Activated naive CD8-positive, alpha-beta T cell treated with anti-CD3 and anti-CD28 coated beads, Interleukin-2, amount 50 U/mL, for 24 hours (primary cell): ENCODE data around the gene SLC16A11.
A peak's percentile ranks its signal among the peaks of the same experiment; 100 is the strongest.
"Not testable (repeated sequence)": the region's sequence is repeated elsewhere in the genome, so short reads cannot be mapped to it uniquely, and the experiment has no call there.

Source experiments
- ATAC-seq: fragments of 150-1000 bp; cut with Tn5 transposase; one replicate; pipeline ENCODE4 v1.10.0; 2021
- DNase-seq: peaks from one replicate; pipeline ENCODE4 v3.0.0; 2021
- H3K27ac Mint-ChIP-seq: one replicate; pipeline ENCODE4 v1.8.0; 2021; ENCODE audit warnings: mild to moderate bottlenecking, mixed read lengths
- H3K27me3 Mint-ChIP-seq: one replicate; pipeline ENCODE4 v1.8.0; 2021; ENCODE audit warnings: mixed read lengths
- H3K36me3 Mint-ChIP-seq: one replicate; pipeline ENCODE4 v1.8.0; 2021; ENCODE audit warnings: low read depth, mixed read lengths
- H3K4me1 Mint-ChIP-seq: one replicate; pipeline ENCODE4 v1.8.0; 2021; ENCODE audit warnings: mixed read lengths
- H3K4me3 Mint-ChIP-seq: one replicate; pipeline ENCODE4 v1.8.0; 2021; ENCODE audit warnings: mild to moderate bottlenecking, moderate library complexity, mixed read lengths
- H3K9me3 Mint-ChIP-seq: one replicate; pipeline ENCODE4 v1.8.0; 2021; ENCODE audit warnings: mixed read lengths

The SLC16A11 gene

GRCh38 chr17:7043497-7044198 is at the start of gene SLC16A11:
TSS of gene SLC16A11 (minus strand) at chr17:7044092. CDS start at chr17:7043513, 579 bp downstream.
- DNase-seq (peak; percentile 36), ATAC-seq (no peak)
- H3K4me1 Mint-ChIP-seq = peaks cover 43% of the 10 kb centered on the region
- peaks cover 2% of the 10 kb centered on the region for H3K27me3 Mint-ChIP-seq
- H3K4me3 Mint-ChIP-seq = peak within 1 kb of the TSS; percentile 74
- H3K9me3 Mint-ChIP-seq = no peaks in the 10 kb centered on the region
- H3K27ac Mint-ChIP-seq = no peak within 1 kb of the TSS
- H3K36me3 Mint-ChIP-seq = no peaks in the 10 kb centered on the region

DNA sequence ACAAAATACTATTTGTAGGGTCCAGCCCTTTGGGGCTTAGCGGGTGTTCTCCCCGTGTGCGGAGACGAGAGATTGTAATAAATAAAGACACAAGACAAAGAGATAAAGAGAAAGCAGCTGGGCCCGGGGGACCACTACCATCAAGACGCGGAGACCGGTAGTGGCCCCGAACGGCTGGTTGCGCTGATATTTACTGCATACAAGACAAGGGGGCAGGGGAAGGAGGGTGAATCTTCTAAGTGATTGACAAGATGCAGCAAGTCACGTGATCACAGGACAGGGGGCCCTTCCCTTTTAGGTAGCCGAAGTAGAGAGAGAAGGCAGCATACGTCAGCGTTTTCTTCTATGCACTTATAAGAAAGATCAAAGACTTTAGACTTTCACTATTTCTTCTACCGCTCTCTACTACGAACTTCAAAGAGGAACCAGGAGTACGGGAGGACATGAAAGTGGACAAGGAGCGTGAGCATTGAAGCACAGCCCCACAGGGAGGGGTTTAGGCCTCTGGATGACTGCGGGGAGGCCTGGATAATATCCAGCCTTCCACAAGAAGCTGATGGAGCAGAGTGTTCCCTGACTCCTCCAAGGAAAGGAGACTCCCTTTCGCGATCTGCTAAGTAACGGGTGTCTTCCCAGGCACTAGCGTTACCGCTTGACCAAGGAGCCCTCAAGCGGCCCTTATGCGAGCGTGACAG is 47.6 kb upstream of the SLC16A11 start:
- H3K27ac Mint-ChIP-seq = not testable (repeated sequence)

GRCh38 chr17:7089570-7089969 is 45.7 kb upstream of the SLC16A11 start:
- H3K27ac Mint-ChIP-seq, H3K9me3 Mint-ChIP-seq, H3K36me3 Mint-ChIP-seq, H3K4me1 Mint-ChIP-seq, H3K4me3 Mint-ChIP-seq, ATAC-seq, DNase-seq: not testable (repeated sequence)
- peaks cover 16% of the 10 kb centered on the region for H3K27me3 Mint-ChIP-seq

More for the DNA sequence above, 47.6 kb upstream of the SLC16A11 start:
- not testable (repeated sequence) for H3K36me3 Mint-ChIP-seq, H3K9me3 Mint-ChIP-seq, ATAC-seq, H3K4me3 Mint-ChIP-seq
- Mint-ChIP-seq H3K4me1 (peaks cover 11% of the 10 kb centered on the region), H3K27me3 (peaks cover 12% of the 10 kb centered on the region)
- DNase-seq = peak; percentile 14

DNA sequence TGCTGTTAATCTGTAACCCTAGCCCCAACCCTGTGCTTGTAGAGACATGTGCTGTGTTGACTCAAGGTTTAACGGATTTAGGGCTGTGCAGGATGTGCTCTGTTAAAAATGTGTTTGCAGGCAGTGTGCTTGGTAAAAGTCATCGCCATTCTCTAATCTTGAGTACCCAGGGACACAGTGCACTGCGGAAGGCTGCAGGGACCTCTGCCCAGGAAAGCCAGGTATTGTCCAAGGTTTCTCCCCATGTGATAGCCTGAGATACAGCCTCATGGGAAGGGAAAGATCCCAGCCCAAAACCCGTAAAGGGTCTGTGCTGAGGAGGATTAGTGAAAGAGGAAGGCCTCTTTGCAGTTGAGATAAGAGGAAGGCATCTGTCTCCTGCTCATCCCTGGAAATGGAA is 44.5 kb upstream of the SLC16A11 start:
- H3K4me3 Mint-ChIP-seq, H3K36me3 Mint-ChIP-seq, DNase-seq, H3K9me3 Mint-ChIP-seq, ATAC-seq, H3K27ac Mint-ChIP-seq: not testable (repeated sequence)
- Mint-ChIP-seq H3K27me3 (peaks cover 18% of the 10 kb centered on the region), H3K4me1 (peaks cover 10% of the 10 kb centered on the region)

GRCh38 chr17:7084088-7084487 is 40.2 kb upstream of the SLC16A11 start:
- H3K9me3 Mint-ChIP-seq = no peaks in the 10 kb centered on the region
- no peak overlapping the region for H3K27ac Mint-ChIP-seq
- ATAC-seq (no peak), DNase-seq (no peak)
- H3K27me3 Mint-ChIP-seq = peaks cover 18% of the 10 kb centered on the region
- no peak overlapping the region for H3K4me3 Mint-ChIP-seq
- H3K36me3 Mint-ChIP-seq = no peaks in the 10 kb centered on the region
- peaks cover 31% of the 10 kb centered on the region for H3K4me1 Mint-ChIP-seq

DNA sequence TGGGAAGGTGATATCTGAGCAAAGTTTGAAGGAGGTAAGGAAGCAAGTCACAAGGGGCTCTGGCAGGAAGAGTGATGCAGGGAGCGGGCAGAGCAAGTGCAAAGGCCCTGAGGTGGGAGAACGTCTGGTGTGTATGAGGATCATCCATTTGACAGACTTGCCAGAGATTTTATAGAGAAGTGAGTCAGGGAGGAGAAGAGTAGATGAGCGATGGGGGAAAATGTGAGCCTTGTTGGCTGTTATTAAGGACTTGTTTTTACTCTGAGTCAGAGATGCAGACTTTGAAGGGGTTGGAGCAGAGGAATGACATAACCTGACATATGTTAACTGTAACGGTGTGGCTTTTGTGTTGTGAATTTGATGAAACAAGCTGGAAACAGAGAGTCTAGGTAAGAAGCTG is 39.7 kb upstream of the SLC16A11 start:
- ATAC-seq (peak; percentile 49), DNase-seq (no peak)
- no peak overlapping the region for H3K27ac Mint-ChIP-seq

GRCh38 chr17:7081341-7082062 is 37.6 kb upstream of the SLC16A11 start:
- Mint-ChIP-seq H3K4me3 (no peak overlapping the region), H3K27me3 (peaks cover 13% of the 10 kb centered on the region), H3K9me3 (no peaks in the 10 kb centered on the region), H3K27ac (no peak overlapping the region), H3K36me3 (no peaks in the 10 kb centered on the region), H3K4me1 (peaks cover 31% of the 10 kb centered on the region)
- peak; percentile 11 for DNase-seq
- peak; percentile 61 for ATAC-seq

More for the DNA sequence above, 39.7 kb upstream of the SLC16A11 start:
- Mint-ChIP-seq H3K4me1 (peaks cover 31% of the 10 kb centered on the region), H3K36me3 (no peaks in the 10 kb centered on the region), H3K4me3 (no peak overlapping the region), H3K9me3 (no peaks in the 10 kb centered on the region), H3K27me3 (peaks cover 18% of the 10 kb centered on the region)

GRCh38 chr17:7080456-7081041 is 36.7 kb upstream of the SLC16A11 start:
- peaks cover 31% of the 10 kb centered on the region for H3K4me1 Mint-ChIP-seq
- DNase-seq (no peak), ATAC-seq (no peak)
- no peak overlapping the region for H3K4me3 Mint-ChIP-seq
- H3K36me3 Mint-ChIP-seq = no peaks in the 10 kb centered on the region
- no peak overlapping the region for H3K27ac Mint-ChIP-seq
- peaks cover 9% of the 10 kb centered on the region for H3K27me3 Mint-ChIP-seq
- H3K9me3 Mint-ChIP-seq = no peaks in the 10 kb centered on the region

DNA sequence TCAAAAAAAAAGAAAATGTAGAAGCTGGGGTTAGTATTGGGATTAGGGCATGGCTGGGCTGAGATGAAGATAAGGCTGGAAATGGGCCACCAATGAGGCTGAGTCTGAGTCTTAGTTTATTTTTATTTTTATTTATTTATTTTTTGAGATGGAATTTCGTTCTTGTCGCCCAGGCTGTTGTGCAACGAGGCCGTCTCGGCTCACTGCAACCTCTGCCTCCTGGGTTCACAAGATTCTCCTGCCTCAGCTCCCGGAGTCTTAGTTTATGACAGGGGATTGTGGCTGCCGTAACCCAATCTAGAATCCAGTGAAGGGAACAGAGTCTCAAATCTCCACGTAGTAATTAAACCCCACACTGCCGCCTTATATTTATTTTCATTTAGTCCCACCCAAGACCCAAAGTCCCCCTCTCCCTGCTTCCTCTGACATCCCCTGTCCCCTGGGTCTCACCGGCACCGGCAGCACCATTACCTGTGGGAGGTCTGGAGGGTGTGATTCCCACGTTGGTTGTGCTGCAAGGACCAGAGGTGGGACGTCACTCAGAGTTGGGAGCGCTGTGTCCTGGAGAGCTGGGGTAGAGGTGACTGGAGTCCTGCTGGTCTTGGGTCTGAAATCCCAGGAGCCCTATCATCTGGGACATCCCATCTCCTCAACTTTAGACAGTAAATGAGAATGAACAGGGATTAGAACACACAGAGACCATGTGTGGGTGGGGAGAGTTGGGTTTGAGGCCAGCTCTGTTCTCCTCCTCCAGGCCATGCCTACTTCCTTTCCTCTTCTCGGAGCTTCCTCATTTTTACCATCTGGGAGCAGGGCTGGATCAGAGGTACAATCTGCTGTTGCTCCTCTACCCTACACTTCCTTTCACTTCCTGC is 35.9 kb upstream of the SLC16A11 start, which contains the start of gene CLEC10A:
Gene CLEC10A (minus strand): TSS at position 671 of the 875 bp plus-strand sequence. CDS start 1,439 bp downstream, outside the sequence.
- peaks cover 31% of the 10 kb centered on the region for H3K4me1 Mint-ChIP-seq
- H3K36me3 Mint-ChIP-seq = no peaks in the 10 kb centered on the region
- no peak within 1 kb of the TSS for H3K4me3 Mint-ChIP-seq
- H3K27ac Mint-ChIP-seq = no peak within 1 kb of the TSS
- H3K27me3 Mint-ChIP-seq = peaks cover 9% of the 10 kb centered on the region
- no peak for ATAC-seq
- no peak for DNase-seq
- no peaks in the 10 kb centered on the region for H3K9me3 Mint-ChIP-seq

GRCh38 chr17:7078711-7079110 is 34.8 kb upstream of the SLC16A11 start:
- DNase-seq (no peak), ATAC-seq (no peak)
- peaks cover 22% of the 10 kb centered on the region for H3K4me1 Mint-ChIP-seq
- no peak overlapping the region for H3K27ac Mint-ChIP-seq
- H3K9me3 Mint-ChIP-seq = no peaks in the 10 kb centered on the region
- H3K36me3 Mint-ChIP-seq = no peaks in the 10 kb centered on the region
- H3K27me3 Mint-ChIP-seq = peaks cover 7% of the 10 kb centered on the region
- no peak overlapping the region for H3K4me3 Mint-ChIP-seq

DNA sequence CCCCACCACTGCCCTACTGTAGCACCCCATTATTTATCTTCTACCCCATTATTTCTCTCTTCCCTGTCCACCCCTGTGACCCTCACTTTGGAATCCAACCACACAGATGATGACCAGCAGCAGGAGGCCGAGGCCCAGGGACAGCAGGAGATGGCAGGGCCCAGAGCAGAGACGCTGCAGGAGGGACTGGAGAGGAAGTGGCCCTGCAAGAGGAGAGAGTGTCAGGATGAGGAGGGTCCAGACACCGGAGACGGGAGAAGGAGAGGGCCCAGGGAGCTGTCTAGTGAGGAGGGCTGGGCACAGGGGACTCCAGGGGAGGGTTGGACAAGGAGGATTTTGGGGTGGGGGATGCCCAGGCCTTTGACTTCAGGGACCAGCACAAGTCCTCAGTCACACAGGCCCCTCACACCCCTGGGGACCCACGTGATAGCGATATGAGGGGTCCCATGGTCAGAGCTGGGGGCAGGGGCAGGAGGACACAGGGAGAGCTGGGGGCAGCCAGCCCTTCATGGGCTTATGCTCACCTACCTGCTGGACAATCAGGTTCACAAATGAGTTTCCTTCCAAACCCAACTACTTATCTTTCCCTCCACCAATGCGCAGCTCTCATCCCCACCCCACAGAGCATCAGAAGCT is 34.1 kb upstream of the SLC16A11 start:
- ATAC-seq (no peak), DNase-seq (no peak)
- no peak overlapping the region for H3K27ac Mint-ChIP-seq
- H3K27me3 Mint-ChIP-seq = peaks cover 2% of the 10 kb centered on the region
- no peak overlapping the region for H3K4me3 Mint-ChIP-seq
- H3K9me3 Mint-ChIP-seq = no peaks in the 10 kb centered on the region
- peaks cover 19% of the 10 kb centered on the region for H3K4me1 Mint-ChIP-seq
- no peaks in the 10 kb centered on the region for H3K36me3 Mint-ChIP-seq

DNA sequence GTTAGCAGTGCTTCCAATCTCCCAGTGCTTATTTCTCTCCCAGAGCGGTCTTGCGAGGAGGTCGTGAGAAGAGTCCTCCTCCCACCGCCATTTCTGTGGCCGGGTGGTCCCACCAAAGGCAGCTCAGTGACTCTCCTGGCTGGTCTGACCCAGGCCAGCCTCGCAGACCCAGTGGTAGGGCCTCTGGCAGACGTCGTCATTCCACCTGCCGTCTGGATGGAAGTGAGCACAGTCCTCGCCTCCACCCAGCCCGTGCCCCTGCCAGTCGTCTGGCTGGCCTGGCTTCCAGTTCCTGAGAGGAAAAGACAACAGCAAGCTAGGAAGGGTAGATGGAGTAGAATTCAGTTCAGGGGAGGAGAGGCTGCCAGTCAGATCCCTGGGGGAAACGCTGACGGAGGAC is 31.0 kb upstream of the SLC16A11 start:
- Mint-ChIP-seq H3K9me3 (no peaks in the 10 kb centered on the region), H3K36me3 (no peaks in the 10 kb centered on the region), H3K27me3 (peaks cover 2% of the 10 kb centered on the region), H3K4me3 (no peak overlapping the region), H3K27ac (no peak overlapping the region), H3K4me1 (no peaks in the 10 kb centered on the region)
- no peak for DNase-seq
- ATAC-seq = no peak

DNA sequence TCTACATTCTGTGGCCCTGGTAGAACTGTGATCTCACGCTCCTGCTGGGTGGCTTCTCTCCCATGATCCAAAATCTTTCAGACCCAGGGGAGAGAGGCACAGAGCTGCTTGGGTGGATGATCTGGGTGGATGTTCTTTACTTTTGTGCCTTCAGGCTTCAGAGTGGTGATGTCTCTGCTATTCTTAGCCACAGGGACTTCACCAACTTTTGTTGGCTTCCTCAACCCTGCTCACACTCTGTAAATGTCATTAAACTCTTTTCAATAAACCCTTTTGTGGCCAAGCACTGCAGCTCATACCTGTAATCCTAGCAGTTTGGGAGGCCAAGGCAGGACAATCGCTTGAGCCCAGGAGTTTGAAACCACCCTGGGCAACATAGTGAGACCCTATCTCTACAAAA is 28.5 kb upstream of the SLC16A11 start:
- H3K27me3 Mint-ChIP-seq = peaks cover 2% of the 10 kb centered on the region
- no peaks in the 10 kb centered on the region for H3K4me1 Mint-ChIP-seq
- ATAC-seq (no peak), DNase-seq (no peak)
- peaks cover 12% of the 10 kb centered on the region for H3K9me3 Mint-ChIP-seq
- no peaks in the 10 kb centered on the region for H3K36me3 Mint-ChIP-seq
- H3K27ac Mint-ChIP-seq = no peak overlapping the region
- H3K4me3 Mint-ChIP-seq = no peak overlapping the region
